ENCODE results near the gene KCNK3.

Gene KCNK3

DNA sequence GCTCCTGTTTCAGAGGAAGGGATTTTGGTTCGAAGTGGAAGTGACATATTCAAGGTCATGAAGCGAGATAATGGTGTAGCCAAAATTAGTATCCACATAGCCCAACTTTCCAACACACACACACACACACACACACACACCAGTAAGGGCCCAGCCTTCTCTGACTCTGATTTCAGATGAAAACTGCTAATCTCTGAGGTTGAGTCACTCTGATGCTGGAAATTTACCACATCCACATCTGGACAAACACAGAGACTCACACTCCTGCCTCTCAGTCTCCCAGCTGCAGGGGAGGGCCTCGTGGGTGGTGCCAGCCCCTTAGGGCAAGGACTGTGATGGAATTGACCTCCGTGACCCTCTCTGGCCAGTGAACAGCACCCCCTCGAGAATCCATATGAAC is 42.6 kb downstream of the KCNK3 start:
- Histone ChIP-seq H3K27me3 (ENCODE audit: control insufficient read depth, insufficient read depth, low read length) (no peaks in the 10 kb centered on the region), H3K4me3 (ENCODE audit: low read depth, low read length) (no peak overlapping the region), H3K9me3 (ENCODE audit: control insufficient read depth, insufficient read depth, low read length) (no peaks in the 10 kb centered on the region), H3K9ac (ENCODE audit: low read depth, low read length) (no peak overlapping the region), H3K27ac (ENCODE audit: low read depth, low read length) (no peak overlapping the region), H3K36me3 (ENCODE audit: control insufficient read depth, insufficient read depth, low read length) (no peaks in the 10 kb centered on the region), H3K4me1 (ENCODE audit: control insufficient read depth, insufficient read depth, low read length) (no peaks in the 10 kb centered on the region)

DNA sequence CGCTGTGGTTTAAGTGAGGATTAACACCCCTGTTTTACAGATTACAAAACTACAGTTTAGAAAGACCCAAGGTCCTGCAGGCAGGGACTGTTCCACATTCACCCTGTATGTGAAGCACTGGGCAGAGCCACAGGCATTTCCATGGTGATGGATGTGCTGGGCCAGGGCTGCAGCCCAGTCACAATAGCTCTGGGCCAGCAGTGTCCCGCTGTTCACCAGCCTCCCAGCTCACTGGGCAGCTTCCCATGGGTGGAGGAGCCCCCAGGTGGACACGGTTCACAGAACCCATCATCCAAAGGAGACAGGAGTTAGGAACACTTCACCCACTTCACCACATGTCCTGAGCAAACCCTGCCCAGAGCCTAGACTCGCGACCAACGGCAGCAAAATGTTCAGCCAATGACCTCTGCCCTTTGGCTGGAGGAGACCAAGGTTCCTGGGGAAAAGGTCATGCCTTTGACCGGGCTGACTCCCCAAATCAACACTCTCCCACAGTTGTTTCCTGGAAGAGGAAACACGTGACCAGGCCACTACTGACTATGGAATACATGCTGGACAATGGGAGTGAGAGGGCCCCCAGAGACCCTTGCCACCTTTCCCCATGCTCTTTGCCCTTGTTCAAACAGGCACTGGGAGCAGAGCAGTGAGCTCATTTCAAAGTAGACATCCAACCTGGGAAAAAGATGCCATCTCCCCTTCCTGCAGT is 43.5 kb downstream of the KCNK3 start:
- Histone ChIP-seq H3K4me3 (ENCODE audit: low read depth, low read length) (no peak overlapping the region), H3K36me3 (ENCODE audit: control insufficient read depth, insufficient read depth, low read length) (no peaks in the 10 kb centered on the region), H3K27me3 (ENCODE audit: control insufficient read depth, insufficient read depth, low read length) (no peaks in the 10 kb centered on the region), H3K9me3 (ENCODE audit: control insufficient read depth, insufficient read depth, low read length) (no peaks in the 10 kb centered on the region), H3K9ac (ENCODE audit: low read depth, low read length) (no peak overlapping the region), H3K4me1 (ENCODE audit: control insufficient read depth, insufficient read depth, low read length) (no peaks in the 10 kb centered on the region), H3K27ac (ENCODE audit: low read depth, low read length) (no peak overlapping the region)

DNA sequence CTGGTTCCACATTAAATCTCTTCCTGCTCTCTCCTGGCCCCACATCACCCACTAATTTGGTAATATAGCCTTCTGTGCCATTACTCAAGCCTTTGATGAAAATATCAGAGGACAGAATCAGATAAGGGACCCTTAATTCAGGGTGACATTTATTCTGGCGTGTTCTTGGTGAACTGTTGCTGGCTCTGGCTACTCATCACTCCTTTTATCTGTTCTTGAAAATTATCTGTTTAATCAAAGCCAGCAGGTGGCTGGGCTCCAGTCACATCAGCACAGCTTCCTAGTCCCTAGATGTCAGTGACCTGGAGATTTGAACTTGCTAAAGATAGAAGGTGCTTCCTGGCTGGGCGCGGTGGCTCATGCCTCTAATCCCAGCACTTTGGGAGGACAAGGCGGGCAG is 44.7 kb downstream of the KCNK3 start:
- H3K4me3 ChIP-seq (ENCODE audit: low read depth, low read length) = no peak overlapping the region
- H3K27me3 ChIP-seq (ENCODE audit: control insufficient read depth, insufficient read depth, low read length) = no peaks in the 10 kb centered on the region
- no peaks in the 10 kb centered on the region for H3K4me1 ChIP-seq (ENCODE audit: control insufficient read depth, insufficient read depth, low read length)
- no peaks in the 10 kb centered on the region for H3K9me3 ChIP-seq (ENCODE audit: control insufficient read depth, insufficient read depth, low read length)
- no peak overlapping the region for H3K27ac ChIP-seq (ENCODE audit: low read depth, low read length)
- no peak overlapping the region for H3K9ac ChIP-seq (ENCODE audit: low read depth, low read length)
- H3K36me3 ChIP-seq (ENCODE audit: control insufficient read depth, insufficient read depth, low read length) = no peaks in the 10 kb centered on the region

DNA sequence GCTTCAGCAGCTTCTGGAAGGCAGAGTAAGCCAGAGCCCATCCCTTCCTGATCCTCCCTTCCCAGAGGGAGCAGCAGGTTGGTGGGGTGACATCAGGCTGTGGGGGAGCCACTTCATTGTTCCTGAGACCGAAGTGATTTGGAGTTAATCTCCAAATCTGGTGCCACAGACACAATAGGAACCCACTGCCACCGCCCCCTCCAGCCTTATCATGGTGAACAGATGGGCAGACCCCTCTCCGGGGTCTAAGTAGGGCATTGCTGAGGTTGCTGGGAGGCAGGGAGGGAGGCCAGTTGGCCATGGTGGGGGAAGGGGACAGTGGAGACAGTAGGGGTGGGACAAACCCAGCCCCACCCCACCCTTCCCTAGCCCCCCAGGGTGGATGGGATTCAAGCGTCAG is 46.0 kb downstream of the KCNK3 start:
- Histone ChIP-seq H3K4me1 (ENCODE audit: control insufficient read depth, insufficient read depth, low read length) (no peaks in the 10 kb centered on the region), H3K9me3 (ENCODE audit: control insufficient read depth, insufficient read depth, low read length) (no peaks in the 10 kb centered on the region), H3K9ac (ENCODE audit: low read depth, low read length) (no peak overlapping the region), H3K27ac (ENCODE audit: low read depth, low read length) (no peak overlapping the region), H3K4me3 (ENCODE audit: low read depth, low read length) (no peak overlapping the region), H3K36me3 (ENCODE audit: control insufficient read depth, insufficient read depth, low read length) (no peaks in the 10 kb centered on the region), H3K27me3 (ENCODE audit: control insufficient read depth, insufficient read depth, low read length) (no peaks in the 10 kb centered on the region)

DNA sequence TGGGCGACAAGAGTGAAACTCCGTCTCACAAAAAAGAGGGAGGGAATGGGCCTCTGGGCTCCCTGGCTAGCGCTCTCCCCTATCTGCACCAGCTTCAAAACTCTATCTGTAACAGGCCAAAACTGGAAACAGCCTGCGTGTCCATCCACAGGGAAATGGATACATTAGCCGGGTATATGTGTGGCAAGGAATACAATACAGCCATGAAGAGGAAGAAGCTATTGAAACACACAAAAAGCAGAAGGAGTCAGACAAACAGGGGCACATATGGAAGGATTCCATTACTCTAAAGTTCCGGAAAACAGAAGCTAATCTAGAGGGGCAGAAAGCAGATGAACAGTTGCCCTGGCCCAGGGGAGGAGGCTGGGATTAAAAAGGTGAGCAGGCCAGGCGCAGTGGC is 47.0 kb downstream of the KCNK3 start:
- Histone ChIP-seq H3K27ac (ENCODE audit: low read depth, low read length) (no peak overlapping the region), H3K4me3 (ENCODE audit: low read depth, low read length) (no peak overlapping the region), H3K36me3 (ENCODE audit: control insufficient read depth, insufficient read depth, low read length) (no peaks in the 10 kb centered on the region), H3K9ac (ENCODE audit: low read depth, low read length) (no peak overlapping the region), H3K27me3 (ENCODE audit: control insufficient read depth, insufficient read depth, low read length) (no peaks in the 10 kb centered on the region), H3K4me1 (ENCODE audit: control insufficient read depth, insufficient read depth, low read length) (no peaks in the 10 kb centered on the region), H3K9me3 (ENCODE audit: control insufficient read depth, insufficient read depth, low read length) (no peaks in the 10 kb centered on the region)

DNA sequence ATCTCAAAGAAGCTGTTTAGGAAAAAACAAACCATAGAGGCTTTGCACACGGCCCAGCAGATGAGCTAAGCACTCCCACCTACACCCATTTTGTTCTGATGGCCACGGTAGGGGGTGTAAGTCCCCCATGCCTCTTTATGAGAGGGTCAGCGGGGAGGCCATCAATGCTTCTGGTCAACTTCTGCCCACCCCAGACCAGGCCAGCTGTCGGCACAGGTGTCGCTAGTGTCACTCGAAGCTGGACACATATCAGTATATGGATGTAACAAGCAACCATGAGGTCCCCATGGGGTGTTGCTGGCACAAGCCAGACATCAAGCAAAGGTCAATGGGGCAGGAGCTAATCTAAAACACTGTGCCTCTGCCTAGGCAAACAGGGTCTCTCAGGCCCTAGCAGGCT is 47.8 kb downstream of the KCNK3 start:
- H3K9me3 ChIP-seq (ENCODE audit: control insufficient read depth, insufficient read depth, low read length) = no peaks in the 10 kb centered on the region
- H3K4me1 ChIP-seq (ENCODE audit: control insufficient read depth, insufficient read depth, low read length) = no peaks in the 10 kb centered on the region
- no peaks in the 10 kb centered on the region for H3K27me3 ChIP-seq (ENCODE audit: control insufficient read depth, insufficient read depth, low read length)
- no peak overlapping the region for H3K9ac ChIP-seq (ENCODE audit: low read depth, low read length)
- H3K36me3 ChIP-seq (ENCODE audit: control insufficient read depth, insufficient read depth, low read length) = no peaks in the 10 kb centered on the region
- no peak overlapping the region for H3K27ac ChIP-seq (ENCODE audit: low read depth, low read length)
- H3K4me3 ChIP-seq (ENCODE audit: low read depth, low read length) = no peak overlapping the region

DNA sequence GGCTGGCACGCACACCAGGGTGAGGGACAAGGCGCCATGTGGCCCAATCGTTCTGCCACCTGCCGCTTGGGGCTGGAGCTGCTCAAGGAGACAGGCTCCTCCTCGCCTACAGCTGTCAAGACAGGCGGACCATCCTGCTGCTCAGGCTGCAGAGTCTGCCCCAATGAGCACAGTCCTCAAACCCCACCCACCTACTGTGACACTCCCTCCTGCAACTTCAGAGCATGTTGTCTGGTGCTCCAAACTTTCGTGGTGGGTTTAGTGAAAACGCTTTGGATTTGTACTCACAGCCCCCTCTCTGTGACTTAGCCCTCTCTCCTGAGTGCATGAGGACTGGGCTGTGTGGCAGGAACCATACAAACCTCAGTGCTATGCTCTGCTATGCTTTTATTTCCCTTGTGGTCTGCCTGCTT is 48.4 kb downstream of the KCNK3 start:
- Histone ChIP-seq H3K27ac (ENCODE audit: low read depth, low read length) (no peak overlapping the region), H3K27me3 (ENCODE audit: control insufficient read depth, insufficient read depth, low read length) (no peaks in the 10 kb centered on the region), H3K36me3 (ENCODE audit: control insufficient read depth, insufficient read depth, low read length) (no peaks in the 10 kb centered on the region), H3K9me3 (ENCODE audit: control insufficient read depth, insufficient read depth, low read length) (no peaks in the 10 kb centered on the region), H3K9ac (ENCODE audit: low read depth, low read length) (no peak overlapping the region), H3K4me1 (ENCODE audit: control insufficient read depth, insufficient read depth, low read length) (no peaks in the 10 kb centered on the region), H3K4me3 (ENCODE audit: low read depth, low read length) (no peak overlapping the region)

DNA sequence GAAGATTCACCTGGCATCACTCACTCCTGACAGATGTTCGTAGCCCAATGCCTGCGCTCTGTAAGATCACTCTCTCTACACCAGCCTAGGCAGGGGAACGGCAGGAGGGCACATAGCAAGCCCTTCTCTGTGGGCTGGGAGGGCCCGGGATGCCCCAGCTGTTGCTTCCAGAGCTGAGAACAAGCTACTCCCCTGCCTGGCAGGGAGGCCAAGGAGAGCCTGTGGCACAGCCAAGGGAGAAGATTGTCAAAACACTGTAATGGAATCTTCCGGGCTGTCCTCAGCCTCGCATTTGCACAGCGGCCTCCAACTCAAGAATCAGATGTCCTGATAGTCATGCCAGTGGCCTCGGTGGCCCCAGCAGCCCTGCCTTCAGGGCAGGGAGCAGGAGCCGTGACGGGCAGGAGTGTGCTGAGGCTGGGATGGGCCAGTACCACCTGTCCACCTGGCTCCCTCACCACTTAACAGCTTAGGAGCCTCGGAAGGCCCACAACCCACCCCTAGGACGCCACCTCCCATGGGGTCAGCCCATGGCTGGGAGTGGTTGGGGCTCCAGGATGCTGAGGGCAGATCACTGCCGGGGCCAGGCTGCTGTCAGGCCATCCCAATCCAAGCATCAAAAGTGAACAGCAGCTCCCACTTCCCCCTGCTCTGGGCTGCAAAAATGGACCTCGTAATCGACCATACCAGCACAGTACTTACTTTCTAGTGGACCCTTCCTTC is 49.7 kb downstream of the KCNK3 start:
- no peaks in the 10 kb centered on the region for H3K27me3 ChIP-seq (ENCODE audit: control insufficient read depth, insufficient read depth, low read length)
- H3K27ac ChIP-seq (ENCODE audit: low read depth, low read length) = no peak overlapping the region
- H3K9ac ChIP-seq (ENCODE audit: low read depth, low read length) = no peak overlapping the region
- H3K36me3 ChIP-seq (ENCODE audit: control insufficient read depth, insufficient read depth, low read length) = no peaks in the 10 kb centered on the region
- H3K4me3 ChIP-seq (ENCODE audit: low read depth, low read length) = no peak overlapping the region
- H3K9me3 ChIP-seq (ENCODE audit: control insufficient read depth, insufficient read depth, low read length) = no peaks in the 10 kb centered on the region
- H3K4me1 ChIP-seq (ENCODE audit: control insufficient read depth, insufficient read depth, low read length) = no peaks in the 10 kb centered on the region

DNA sequence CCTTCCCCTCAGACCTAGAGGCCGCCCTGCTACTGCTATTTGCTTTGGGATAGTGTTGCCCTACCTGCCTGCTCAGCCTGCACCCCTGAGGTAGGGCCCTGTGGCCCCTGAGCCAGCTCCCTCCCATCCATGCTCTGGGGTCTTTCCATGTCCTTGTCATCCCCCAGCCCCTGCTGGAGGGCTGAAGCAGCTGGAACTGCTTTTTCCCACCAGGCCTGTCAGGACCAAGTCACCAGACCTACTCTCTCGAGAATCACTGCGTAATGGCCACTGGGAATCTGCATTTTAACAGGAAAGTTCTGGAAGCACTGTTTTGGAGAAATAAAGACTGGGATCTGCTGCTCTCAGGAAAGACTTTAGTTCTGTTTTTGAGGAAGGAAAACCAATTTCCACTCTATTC is 51.3 kb downstream of the KCNK3 start:
- Histone ChIP-seq H3K9me3 (ENCODE audit: control insufficient read depth, insufficient read depth, low read length) (no peaks in the 10 kb centered on the region), H3K27me3 (ENCODE audit: control insufficient read depth, insufficient read depth, low read length) (no peaks in the 10 kb centered on the region; the same call in 1 of the 2 replicates), H3K9ac (ENCODE audit: low read depth, low read length) (no peak overlapping the region), H3K36me3 (ENCODE audit: control insufficient read depth, insufficient read depth, low read length) (no peaks in the 10 kb centered on the region), H3K4me3 (ENCODE audit: low read depth, low read length) (no peak overlapping the region), H3K27ac (ENCODE audit: low read depth, low read length) (no peak overlapping the region), H3K4me1 (ENCODE audit: control insufficient read depth, insufficient read depth, low read length) (no peaks in the 10 kb centered on the region)

DNA sequence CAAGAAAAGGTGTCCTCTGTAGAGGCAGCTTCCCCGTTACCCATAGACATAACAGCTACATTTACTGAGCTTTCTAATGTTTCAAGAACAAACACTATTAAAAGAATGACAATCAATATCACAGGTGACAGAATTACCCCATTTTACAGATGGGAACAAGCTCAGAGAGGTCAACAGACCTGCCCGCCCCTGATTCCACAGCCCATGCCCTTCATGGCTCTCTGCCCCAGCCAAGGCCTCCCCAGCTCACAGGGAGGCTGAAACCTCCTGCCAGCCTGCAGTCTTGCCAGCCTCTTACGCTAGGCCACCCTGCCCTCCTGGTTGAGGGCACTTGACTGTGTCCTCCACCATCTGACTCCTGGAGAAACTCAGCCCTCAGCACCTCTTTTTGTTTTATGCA is 52.4 kb downstream of the KCNK3 start:
- H3K27me3 ChIP-seq (ENCODE audit: control insufficient read depth, insufficient read depth, low read length) = no peaks in the 10 kb centered on the region; the same call in 1 of the 2 replicates
- H3K4me1 ChIP-seq (ENCODE audit: control insufficient read depth, insufficient read depth, low read length) = no peaks in the 10 kb centered on the region; the same call in 1 of the 2 replicates
- no peaks in the 10 kb centered on the region for H3K36me3 ChIP-seq (ENCODE audit: control insufficient read depth, insufficient read depth, low read length)
- H3K27ac ChIP-seq (ENCODE audit: low read depth, low read length) = no peak overlapping the region
- H3K9ac ChIP-seq (ENCODE audit: low read depth, low read length) = no peak overlapping the region
- H3K9me3 ChIP-seq (ENCODE audit: control insufficient read depth, insufficient read depth, low read length) = no peaks in the 10 kb centered on the region
- H3K4me3 ChIP-seq (ENCODE audit: low read depth, low read length) = no peak overlapping the region

DNA sequence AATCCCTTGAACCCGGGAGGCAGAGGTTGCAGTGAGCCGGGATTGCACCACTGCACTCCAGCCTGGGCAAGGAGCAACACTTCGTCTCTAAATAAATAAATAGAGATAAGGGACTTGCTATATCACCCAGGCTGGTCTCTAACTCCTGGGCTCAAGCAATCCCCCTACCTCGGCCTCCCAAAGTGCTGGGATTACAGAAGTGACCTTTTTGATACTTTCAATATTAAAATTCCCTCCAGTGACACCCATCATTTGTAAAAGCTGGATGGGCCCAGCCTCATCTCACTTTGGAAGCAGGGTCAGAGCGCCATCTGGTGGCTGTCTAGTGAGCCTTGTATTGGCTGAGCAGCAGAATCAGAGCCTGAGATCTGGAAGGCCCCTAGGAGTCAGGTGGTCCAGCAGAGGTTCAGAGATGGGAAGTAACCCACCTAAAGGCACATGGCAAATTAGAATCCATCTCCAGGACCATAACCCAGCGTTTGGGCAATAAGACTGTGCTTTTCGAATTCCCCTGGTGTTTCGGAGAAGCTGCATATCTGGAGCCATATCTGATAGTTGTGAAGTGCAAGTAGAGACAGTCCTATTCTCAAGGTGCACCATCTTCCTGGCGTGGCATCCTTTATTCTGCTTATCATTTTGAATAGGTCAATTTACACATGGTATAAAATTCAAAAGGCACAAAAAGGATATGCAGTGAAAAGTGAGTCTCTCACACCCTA is 53.2 kb downstream of the KCNK3 start:
- Histone ChIP-seq H3K27me3 (ENCODE audit: control insufficient read depth, insufficient read depth, low read length) (peaks cover under 1% of the 10 kb centered on the region), H3K36me3 (ENCODE audit: control insufficient read depth, insufficient read depth, low read length) (no peaks in the 10 kb centered on the region), H3K4me3 (ENCODE audit: low read depth, low read length) (no peak overlapping the region), H3K4me1 (ENCODE audit: control insufficient read depth, insufficient read depth, low read length) (peaks cover 3% of the 10 kb centered on the region; the same call in 1 of the 2 replicates), H3K27ac (ENCODE audit: low read depth, low read length) (no peak overlapping the region), H3K9me3 (ENCODE audit: control insufficient read depth, insufficient read depth, low read length) (no peaks in the 10 kb centered on the region), H3K9ac (ENCODE audit: low read depth, low read length) (no peak overlapping the region)
